HG03521 (cell line): ENCODE data around the gene CDC37.
"Not testable (repeated sequence)": the region's sequence is repeated elsewhere in the genome, so short reads cannot be mapped to it uniquely, and the experiment has no call there.

Source experiments
- ATAC-seq: cut with Tn5 transposase; IDR thresholded peaks from one replicate; pipeline ENCODE4 v1.9.1; 2021; ENCODE audit warnings: mild to moderate bottlenecking, moderate library complexity; ENCODE audit not compliant: unreplicated experiment

Gene CDC37

DNA sequence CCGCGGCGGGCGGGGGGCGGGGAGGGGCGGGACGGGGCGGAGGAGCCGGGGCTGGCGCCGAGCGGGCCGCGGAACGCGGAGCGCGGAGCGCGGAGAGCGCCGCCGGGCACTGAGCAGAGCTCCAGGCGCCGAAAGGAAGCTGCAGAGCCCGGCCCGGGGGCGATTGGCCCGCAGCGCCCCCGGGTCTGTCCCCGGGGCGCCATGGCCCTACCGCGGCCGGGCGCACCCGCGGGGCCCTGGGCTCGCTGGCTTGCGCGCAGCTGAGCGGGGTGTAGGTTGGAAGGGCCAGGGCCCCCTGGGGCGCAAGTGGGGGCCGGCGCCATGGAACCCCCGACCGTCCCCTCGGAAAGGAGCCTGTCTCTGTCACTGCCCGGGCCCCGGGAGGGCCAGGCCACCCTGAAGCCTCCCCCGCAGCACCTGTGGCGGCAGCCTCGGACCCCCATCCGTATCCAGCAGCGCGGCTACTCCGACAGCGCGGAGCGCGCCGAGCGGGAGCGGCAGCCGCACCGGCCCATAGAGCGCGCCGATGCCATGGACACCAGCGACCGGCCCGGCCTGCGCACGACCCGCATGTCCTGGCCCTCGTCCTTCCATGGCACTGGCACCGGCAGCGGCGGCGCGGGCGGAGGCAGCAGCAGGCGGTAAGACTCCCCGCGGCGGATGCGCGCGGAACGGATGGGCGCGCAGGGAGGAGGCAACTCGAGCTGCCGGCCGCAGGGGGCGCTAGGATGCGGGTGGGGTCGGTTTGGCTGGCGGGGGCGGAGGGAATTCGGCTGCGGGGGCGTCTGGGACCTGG lies 17.3 kb upstream of the CDC37 start, which contains the start of gene PDE4A:
Gene PDE4A (plus strand): TSS at position 95 of the 796 bp plus-strand sequence. CDS start 227 bp downstream, at position 322.
- ATAC-seq = no peak

- ATAC-seq = no peak
Measured at GRCh38 chr19:10419646-10420443, 16.5 kb upstream of the CDC37 start.

GRCh38 chr19:10419200-10419645 lies 15.9 kb upstream of the CDC37 start:
- ATAC-seq = no peak

DNA sequence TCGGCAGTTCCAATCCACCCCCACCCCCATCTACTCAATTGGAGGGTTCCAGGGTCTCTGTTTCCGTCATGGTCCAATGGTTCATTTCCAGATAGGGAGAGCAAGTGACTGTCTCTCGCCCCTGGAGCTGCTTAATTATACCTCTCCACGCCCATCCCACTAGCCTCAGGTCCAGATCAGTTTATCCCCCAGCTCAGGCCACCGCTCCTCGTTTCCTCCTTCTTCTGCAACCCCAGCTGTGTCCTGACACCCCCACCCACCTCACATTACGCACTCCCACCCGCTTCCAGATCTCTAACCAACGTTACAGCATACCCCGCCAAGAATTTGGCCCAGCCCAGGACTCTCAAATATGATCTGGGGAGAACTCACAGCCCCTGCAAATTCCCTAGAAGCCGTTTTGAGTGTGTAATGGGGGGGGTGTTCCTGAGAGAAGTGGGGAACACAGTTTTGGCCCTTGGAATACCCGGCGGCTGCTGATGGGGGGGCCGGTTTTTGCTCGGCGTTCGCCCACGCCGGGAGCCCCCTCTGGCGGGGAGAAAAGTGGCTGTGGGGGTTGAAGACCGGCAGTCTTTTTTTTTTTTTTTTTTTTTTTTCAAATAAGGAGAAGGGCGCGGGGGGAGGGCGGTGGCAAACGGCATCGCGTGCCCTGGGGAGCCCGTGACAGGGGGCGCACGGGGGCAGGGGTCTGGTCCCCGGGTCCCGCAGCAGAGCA lies 15.3 kb upstream of the CDC37 start:
- ATAC-seq = no peak

DNA sequence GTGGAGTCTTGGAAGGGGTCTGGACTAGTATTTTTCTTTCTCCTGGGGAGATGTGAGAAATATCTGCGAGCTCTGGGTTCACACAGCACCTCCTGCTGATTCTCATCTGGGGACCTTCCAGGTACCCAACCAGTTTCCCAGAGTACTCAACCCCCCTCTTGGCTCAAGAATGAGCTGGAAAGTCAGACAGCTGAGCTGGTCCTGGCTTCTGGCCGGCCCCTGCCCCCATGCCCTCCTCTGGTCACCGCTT lies 14.8 kb upstream of the CDC37 start:
- ATAC-seq = no peak

DNA sequence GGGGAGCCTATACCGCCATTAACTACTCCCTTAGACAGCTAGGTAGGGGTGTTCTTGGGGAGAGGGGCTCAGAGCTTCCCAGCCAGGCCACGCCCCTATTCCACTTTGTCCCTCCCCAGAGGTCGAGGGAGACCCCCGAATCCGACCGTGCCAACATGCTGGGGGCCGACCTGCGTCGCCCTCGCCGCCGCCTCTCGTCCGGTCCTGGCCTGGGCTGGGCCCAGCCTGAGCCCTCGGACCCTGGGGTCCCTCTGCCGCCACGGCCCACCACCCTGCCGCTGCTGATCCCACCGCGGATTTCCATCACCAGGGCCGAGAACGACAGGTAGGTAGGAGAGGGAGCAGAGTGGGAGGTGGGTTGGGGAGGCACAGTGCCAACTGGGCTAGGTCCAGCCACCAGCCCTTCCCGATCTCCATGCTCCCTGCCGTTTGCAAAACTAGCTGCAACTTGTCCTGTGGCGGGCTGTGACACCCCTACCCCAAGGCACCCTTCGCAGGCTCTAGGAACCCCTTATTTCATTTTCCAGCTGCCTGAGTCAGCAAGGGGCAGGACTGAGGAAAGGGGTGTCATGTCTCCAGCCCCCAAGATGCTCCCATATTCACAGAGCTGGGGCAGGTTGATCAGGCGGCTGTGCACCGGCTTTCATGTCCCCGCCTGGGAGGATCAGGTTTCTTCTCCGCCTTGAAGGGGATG lies 14.3 kb upstream of the CDC37 start:
- no peak for ATAC-seq

DNA sequence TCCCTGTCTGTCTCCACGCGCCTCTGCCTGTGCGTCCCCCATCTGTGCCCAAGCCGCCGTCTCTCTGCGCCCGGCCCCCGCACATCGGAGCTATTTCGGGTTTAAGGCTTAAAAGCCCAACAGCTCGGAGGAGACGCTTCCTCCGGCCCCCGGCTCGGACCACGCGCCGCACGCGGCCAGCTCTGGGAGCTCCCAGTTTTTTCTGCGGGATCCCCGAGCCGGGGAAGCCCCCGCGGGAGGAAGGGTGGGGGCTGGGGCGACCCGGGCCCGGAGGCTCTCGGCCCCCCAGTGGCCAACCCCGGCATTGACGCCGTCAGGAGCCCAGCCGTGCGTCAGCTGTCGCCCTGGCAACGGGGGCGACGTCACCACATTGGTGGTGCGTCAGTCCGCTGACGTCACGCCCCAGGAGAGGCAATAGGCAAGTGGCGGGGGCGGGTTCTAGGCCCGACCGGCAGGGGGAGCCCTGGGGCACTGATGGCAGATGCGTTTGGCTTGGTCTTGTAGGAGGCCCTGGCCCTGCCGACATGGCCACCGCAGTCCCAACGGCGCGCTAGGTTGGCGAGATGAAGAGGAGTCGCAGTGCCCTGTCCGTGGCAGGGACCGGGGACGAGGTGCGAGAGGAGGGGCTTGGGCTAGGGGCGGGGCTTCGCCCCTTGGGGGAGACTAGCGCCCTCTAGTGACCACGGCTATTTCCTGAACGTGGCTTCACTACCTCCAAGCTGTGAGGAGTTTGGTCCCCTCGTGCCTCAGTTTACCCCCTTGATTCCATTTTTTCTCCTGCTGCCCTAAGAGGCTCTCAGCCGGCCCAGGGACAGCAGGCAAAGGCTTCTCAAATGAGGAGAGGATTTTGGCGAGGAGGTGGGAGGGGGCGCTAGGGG lies 13.3 kb upstream of the CDC37 start:
- ATAC-seq = peak; percentile 47

GRCh38 chr19:10416083-10416379 lies 12.7 kb upstream of the CDC37 start:
- ATAC-seq = no peak

DNA sequence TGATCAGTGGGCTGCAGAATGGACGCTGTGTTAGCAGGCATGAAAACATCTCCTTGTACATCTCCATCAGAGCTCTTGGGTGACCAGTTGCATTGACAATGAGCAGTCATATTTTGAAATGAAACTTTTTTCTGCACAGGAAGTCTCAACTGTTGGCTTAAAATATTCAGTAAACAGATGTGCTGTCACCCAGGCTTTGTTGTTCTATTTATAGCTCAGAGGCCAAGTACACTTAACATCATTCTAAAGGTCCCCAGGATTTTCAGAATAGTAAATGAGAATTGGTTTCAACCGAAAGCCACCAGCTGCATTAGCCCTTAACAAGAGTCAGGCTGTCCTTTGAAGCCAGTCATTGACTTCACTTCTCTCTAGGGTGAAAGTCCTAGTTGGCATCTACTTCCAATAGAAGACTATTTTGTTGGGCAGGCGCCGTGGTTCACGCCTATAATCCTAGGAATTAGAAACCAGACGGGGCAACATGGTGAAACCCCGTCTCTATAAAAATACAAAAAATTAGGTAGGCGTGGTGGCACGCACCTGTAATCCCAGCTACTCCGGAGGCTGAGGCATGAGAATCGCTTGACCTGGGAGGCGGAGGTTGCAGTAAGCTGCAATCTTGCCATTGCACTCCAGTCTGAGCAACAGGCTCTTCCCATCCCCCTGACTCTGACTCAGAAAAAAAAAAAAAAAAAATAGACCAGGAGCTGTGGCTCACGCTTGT lies 9.1 kb upstream of the CDC37 start:
- ATAC-seq = peak; percentile 49

DNA sequence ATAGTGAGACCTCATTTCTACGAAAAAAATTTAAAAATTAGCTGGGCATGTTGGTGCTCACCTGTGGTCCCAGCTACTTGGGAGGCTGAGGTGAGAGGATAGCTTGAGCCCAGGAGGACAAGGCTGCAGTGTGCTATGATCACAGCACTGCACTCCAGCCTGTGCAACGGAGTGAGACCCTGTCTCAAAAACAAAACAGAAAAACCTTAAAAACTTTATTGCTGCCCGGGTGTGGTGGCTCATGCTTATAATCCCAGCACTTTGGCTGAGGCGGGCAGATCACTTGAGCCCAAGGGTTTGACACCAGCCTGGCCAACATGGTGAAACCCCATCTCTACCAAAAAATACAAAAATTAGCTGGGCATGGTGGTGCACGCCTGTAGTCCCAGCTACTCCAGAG lies 7.9 kb upstream of the CDC37 start:
- not testable (repeated sequence) for ATAC-seq

DNA sequence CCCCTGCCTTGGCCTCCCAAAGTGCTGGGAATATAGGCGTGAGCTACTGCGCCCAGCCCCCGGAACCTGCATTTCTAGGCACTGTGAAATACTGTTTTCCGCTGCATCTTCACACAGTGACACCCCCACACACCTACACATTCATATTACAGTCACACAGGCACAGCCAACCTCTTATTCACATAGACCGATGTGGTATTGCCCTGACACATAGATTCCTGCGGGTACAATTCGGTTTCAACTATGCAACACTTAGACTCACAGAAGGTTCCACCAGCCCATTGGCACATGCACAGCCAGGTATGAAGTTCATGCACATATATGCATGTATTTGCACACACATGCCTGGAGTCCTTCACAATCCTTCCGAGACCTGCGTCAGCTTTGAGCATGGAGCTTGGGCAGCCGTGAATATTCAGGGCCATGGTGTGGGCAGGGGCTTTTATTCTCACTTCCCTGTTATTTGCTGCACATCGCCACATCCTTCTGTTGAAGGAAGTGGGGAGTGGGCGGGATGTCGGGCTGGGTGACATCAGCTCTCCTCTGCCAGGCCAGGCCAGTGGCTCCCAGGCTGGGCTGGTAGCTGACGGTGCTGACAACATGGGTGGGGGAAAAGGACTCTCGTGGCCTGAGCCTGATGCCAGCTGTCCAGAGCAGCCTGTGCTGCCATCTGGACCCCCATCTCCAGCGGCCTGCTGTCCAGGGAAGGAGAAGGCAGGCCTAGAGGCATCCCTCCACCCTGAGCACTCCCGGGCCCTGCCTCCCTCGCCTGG lies 5.4 kb upstream of the CDC37 start:
- ATAC-seq = no peak

DNA sequence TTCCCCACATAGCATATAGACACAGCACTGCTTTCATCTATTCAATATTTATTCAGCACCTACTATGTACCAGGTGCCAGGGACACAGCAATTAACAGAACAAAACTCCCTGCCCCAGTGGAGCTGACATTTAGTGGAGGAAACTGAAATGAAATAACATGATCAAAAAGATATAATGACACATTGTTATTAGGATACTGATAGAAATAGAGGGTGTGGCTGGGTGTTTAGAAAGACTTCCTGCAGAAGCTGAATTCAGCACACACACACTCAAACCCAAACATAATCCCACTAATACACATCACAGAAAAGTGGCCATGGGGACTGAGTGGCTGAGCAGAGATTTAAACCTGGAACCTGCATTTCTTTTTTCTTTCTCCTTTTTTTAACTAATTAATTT lies 3.8 kb upstream of the CDC37 start:
- no peak for ATAC-seq

- ATAC-seq = no peak
Measured at GRCh38 chr19:10406191-10406590, 2.8 kb upstream of the CDC37 start.

DNA sequence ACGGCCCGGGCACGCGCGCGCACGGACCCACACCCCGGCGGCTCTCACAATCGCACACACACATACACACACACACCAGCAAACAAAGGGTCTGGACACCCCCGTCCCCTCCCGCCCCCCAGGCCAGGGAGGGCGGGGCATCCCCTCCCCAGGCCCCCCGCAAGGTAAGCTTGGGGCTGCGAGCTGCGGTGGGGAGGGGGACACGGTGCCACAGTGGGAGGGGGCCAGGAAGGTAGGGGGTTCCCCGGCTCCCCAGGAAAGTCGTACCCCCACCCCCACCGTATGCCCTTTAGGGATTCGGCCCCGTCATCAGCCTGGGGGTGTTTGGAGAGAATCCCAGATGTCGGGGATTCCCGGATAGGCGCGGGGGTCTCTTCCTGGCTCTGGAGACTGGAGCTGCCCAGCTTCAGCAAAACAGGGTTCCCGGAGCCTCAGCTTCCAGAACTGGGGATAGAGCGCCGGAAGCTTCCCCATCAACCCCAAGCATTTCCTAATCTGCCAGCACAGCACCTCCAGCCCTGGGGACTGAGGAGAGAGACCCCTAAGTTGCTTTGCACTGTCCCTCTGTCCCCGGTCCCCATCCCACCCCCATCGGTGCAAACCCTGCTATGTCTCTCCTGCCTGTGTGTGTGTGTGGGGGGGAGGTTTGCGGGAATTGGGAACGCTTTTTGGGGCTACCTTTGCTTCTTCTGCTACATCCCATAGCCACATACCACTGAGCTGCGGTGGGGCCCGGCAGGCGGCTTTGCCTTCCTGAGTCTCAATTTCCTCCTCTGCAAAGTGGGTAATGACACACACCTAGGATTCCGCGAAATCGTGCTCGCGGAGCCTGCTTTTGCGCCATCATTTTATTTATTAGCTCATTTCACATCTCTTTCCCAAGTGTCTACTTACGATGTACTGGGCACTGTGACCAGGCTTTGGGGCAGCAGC lies 1.8 kb upstream of the CDC37 start:
- ATAC-seq = no peak

DNA sequence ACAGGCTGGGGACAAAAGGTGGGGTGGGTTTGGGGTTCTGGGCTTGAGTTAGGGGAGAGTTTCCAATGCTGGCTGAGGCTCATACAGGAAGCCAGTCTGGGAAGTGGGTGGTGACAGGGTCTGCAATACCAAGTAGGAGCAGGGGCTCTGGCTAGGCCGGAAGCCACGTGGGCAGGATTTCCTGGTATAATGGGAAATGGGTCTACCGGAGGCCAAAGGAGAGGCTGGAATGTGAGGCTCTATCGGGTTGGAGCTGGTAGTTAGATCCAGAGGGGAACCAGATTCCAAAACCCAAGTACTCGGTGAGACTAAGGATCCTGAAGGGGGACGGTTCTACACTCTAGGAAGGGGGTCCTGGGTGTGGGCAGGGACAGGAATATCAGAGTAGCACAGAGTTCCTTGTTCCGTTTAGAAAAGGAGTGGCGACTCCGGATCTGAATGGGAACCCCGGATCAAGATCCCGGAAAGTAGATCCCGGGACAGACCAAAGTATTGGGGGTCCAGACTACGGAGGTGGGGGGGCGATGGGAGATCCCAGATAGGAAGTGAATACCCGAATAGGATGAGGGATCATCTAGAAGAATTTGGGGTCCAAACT lies 802 bp downstream of the CDC37 start:
- ATAC-seq = no peak

GRCh38 chr19:10399878-10400277 lies 3.5 kb downstream of the CDC37 start:
- no peak for ATAC-seq

- not testable (repeated sequence) for ATAC-seq
Measured at GRCh38 chr19:10399340-10399739, 4.0 kb downstream of the CDC37 start.
